Tibial artery (tissue), 4 donors: ENCODE results near the gene PIK3R5.

Experiments used
- DNase-seq, 2 donors: peaks; one replicate each; pipeline ENCODE4 v3.0.0-alpha.2; 2019
- H3K27ac ChIP-seq, 2 donors: fragments of 200-600 bp; sonication (generic) in 1 of 2; 1 replicate in 1 of 2; 2 replicates in 1 of 2; pipeline ENCODE4 v1.5.1; 2018 to 2019; ENCODE audit warnings: mild to moderate bottlenecking in 1 of 2
- H3K27me3 ChIP-seq, 2 donors: fragments of 200-600 bp; sonication (generic) in 1 of 2; one replicate each; pipeline versions ENCODE4 v1.5.1 to v1.6.0; 2016 to 2019
- H3K36me3 ChIP-seq, 3 donors: fragments of 200-600 bp; sonication (generic) in 2 of 3; one replicate each; pipeline ENCODE4 v1.5.1; 2016 to 2019; ENCODE audit warnings: mild to moderate bottlenecking in 2 of 3
- H3K4me1 ChIP-seq, 4 donors: fragments of 200-600 bp; sonication (generic) in 2 of 4; 1 replicate in 3 of 4; 2 replicates in 1 of 4; pipeline ENCODE4 v1.5.1; 2016 to 2019
- H3K4me3 ChIP-seq, 2 donors: fragments of 200-600 bp; sonication (generic) in 1 of 2; 1 replicate in 1 of 2; 2 replicates in 1 of 2; pipeline ENCODE4 v1.5.1; 2018 to 2019; ENCODE audit warnings: mild to moderate bottlenecking in 2 of 2
- H3K9me3 ChIP-seq, 3 donors: fragments of 200-600 bp; sonication (generic) in 1 of 3; one replicate each; pipeline ENCODE4 v1.5.1; 2016 to 2019
- CTCF ChIP-seq, 2 experiments: fragments of 200-600 bp in 1 of 2; fragments of 450-650 bp in 1 of 2; IDR thresholded peaks; one replicate each; pipeline ENCODE4 v1.5.1; 2017 to 2019; ENCODE audit warnings: antibody characterized with exemption in 2 of 2, mild to moderate bottlenecking in 1 of 2, moderate library complexity in 1 of 2
- intact Hi-C: fragments of 100-400 bp; cut with DNase I; formaldehyde crosslinking; loops from one replicate; pipeline ENCODE4 v1.15.0; 2023; ENCODE audit warnings: low total_unique reads

Gene PIK3R5

GRCh38 chr17:8941980-8942622 is 23.4 kb downstream of the PIK3R5 start:
- no peak for DNase-seq
- Histone ChIP-seq H3K27me3 (peaks cover 0 to 44% of the 10 kb centered on the region in 2 donors), H3K36me3 (no peaks in the 10 kb centered on the region), H3K27ac (no peak overlapping the region), H3K4me3 (no peak overlapping the region), H3K4me1 (no peaks in the 10 kb centered on the region), H3K9me3 (peaks cover 0 to 4% (median 0%) of the 10 kb centered on the region in 3 donors)
- intact Hi-C loops = no loop called here
- TF ChIP-seq CTCF (IDR thresholded peaks at IDR 0.05) = no peak

GRCh38 chr17:8941520-8941919 is 24.0 kb downstream of the PIK3R5 start:
- no peaks in the 10 kb centered on the region for H3K36me3 ChIP-seq
- no peak for TF ChIP-seq CTCF (IDR thresholded peaks at IDR 0.05)
- DNase-seq = no peak
- no peak overlapping the region for H3K4me3 ChIP-seq
- H3K9me3 ChIP-seq = peaks cover 0 to 4% (median 0%) of the 10 kb centered on the region in 3 donors
- intact Hi-C loops = no loop called here
- peaks cover 0 to 41% of the 10 kb centered on the region in 2 donors for H3K27me3 ChIP-seq
- no peaks in the 10 kb centered on the region for H3K4me1 ChIP-seq
- H3K27ac ChIP-seq = no peak overlapping the region

- Histone ChIP-seq H3K27me3 (peaks cover 0 to 37% of the 10 kb centered on the region in 2 donors), H3K27ac (no peak overlapping the region), H3K4me3 (no peak overlapping the region), H3K36me3 (no peaks in the 10 kb centered on the region), H3K9me3 (peaks cover 0 to 4% (median 0%) of the 10 kb centered on the region in 3 donors), H3K4me1 (no peaks in the 10 kb centered on the region)
- DNase-seq = no peak
- TF ChIP-seq CTCF (IDR thresholded peaks at IDR 0.05) = no peak
- intact Hi-C loops = no loop called here
These were observed 24.5 kb downstream of the PIK3R5 start for GRCh38 chr17:8940866-8941471.

GRCh38 chr17:8939496-8940334 is 25.8 kb downstream of the PIK3R5 start:
- Histone ChIP-seq H3K4me1 (no peaks in the 10 kb centered on the region), H3K27ac (no peak overlapping the region), H3K27me3 (peaks cover 0 to 31% of the 10 kb centered on the region in 2 donors), H3K4me3 (no peak overlapping the region), H3K9me3 (peaks cover 0 to 3% (median 0%) of the 10 kb centered on the region in 3 donors), H3K36me3 (no peaks in the 10 kb centered on the region)
- DNase-seq = no peak
- no peak for TF ChIP-seq CTCF (IDR thresholded peaks at IDR 0.05)
- intact Hi-C loops = no loop called here

- Histone ChIP-seq H3K36me3 (no peaks in the 10 kb centered on the region), H3K4me1 (no peaks in the 10 kb centered on the region), H3K4me3 (no peak overlapping the region), H3K27ac (no peak overlapping the region), H3K27me3 (peaks cover 0 to 31% of the 10 kb centered on the region in 2 donors), H3K9me3 (no peaks in the 10 kb centered on the region)
- no peak for DNase-seq
- intact Hi-C loops = no loop called here
- no peak for TF ChIP-seq CTCF (IDR thresholded peaks at IDR 0.05)
These were observed 26.6 kb downstream of the PIK3R5 start for GRCh38 chr17:8938933-8939332.
